Measurements from ENCODE around the gene NR2C1.

Gene NR2C1

DNA sequence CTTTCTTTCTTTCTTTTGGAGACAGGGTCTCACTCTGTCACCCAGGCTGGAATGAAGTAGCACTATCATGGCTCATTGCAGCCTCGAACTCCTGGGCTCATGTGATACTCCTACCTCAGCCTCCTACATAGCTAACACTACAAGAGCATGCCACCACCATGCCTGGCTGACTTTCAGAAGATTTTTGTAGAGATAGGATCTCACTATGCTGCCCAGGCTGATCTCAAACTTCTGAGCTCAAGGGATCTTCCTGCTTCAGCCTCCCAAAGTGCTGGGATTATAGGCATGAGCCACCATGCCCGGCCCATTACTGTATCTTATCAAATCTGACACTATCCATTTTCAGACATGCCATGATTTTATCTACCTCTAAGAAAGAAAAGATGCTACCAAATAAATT lies 101.5 kb downstream of the NR2C1 start:
- in situ Hi-C loops (cut with MboI; ENCODE audit: low sequenced_read_pairs) = no loop called here

DNA sequence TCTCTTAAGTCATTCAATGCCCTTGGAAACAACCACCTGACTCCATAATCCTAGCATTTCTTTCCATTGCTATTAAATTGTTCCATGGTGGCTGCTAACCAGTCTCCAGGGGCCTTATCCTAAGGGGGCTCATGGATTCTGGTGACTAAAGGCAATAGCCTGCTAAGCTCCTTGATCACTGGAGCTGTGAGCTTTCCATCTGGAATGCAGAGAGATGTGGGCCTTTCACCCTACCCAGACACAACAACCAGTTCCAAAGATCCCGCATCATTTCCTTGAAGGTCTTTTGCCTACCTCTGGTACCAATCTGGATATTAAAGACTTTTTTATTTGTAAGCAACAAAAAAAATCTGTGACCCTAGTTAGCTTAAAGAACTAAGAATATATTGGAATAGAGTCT lies 102.9 kb downstream of the NR2C1 start:
- in situ Hi-C loops (cut with MboI; ENCODE audit: low sequenced_read_pairs) = no loop called here

All from HL-60/S4 treated with phorbol 12-myristate 13-acetate at 8.2 ng/mL for 4 days and 3 days (cell line).